ENCODE results near the gene ALG10. TPM values are rescaled to one million over a fixed set of nuclear protein-coding genes. Genes with fewer than 3 reads are reported as not detected.
"Not testable (repeated sequence)": the region's sequence is repeated elsewhere in the genome, so short reads cannot be mapped to it uniquely, and the experiment has no call there.

ALG10 gene
- total and polyA plus RNA-seq, 2 donors (not counting 3 experiments of a cell fraction or from before 2014, with no cell fraction given), result 6.3 to 13.2 TPM

GRCh38 chr12:34030591-34030990 lies 8.3 kb downstream of the ALG10 start:
- dilution Hi-C loops (cut with MboI; ENCODE audit: extremely low pct_ligation_motif_present, low sequenced_read_pairs), result no loop called here
- H3K4me3 ChIP-seq (replicated peaks in 1 of 3; ENCODE audit: insufficient read depth in 1 of 3, low read depth in 1 of 3, low read length in 3 of 3), result no peak overlapping the region
- ChIA-PET CTCF (no interaction called here), POLR2A (no interaction called here)
- H4K20me1 ChIP-seq (replicated peaks; ENCODE audit: control insufficient read depth, extremely low read depth, insufficient read depth, low read length), result no peaks in the 10 kb centered on the region
- no peak overlapping the region for H3K27ac ChIP-seq (ENCODE audit: insufficient read depth, low read depth, low read length)
- no peaks in the 10 kb centered on the region for H3K27me3 ChIP-seq (ENCODE audit: control insufficient read depth in 2 of 2, insufficient read depth in 2 of 2, low read length in 2 of 2)
- DNase-seq (ENCODE audit: low read depth, low spot score), result no peak
- H3K4me1 ChIP-seq (ENCODE audit: control insufficient read depth, extremely low read depth, insufficient read depth, low read length), result no peaks in the 10 kb centered on the region
- TF ChIP-seq MAX (IDR thresholded peaks at IDR 0.05; ENCODE audit: insufficient read depth, insufficient read length) (no peak), CTCF (IDR thresholded peaks at IDR 0.05; ENCODE audit: extremely low read depth in 1 of 2, insufficient read depth in 1 of 2, low read depth in 1 of 2, low read length in 2 of 2) (no peak)
- H3K79me2 ChIP-seq (ENCODE audit: control insufficient read depth, insufficient read depth, low read length), result no peaks in the 10 kb centered on the region
- no peak overlapping the region for H3K4me2 ChIP-seq (ENCODE audit: insufficient read depth, low read length)
- no peak overlapping the region for H2AFZ ChIP-seq (ENCODE audit: low read depth, low read length)
- BruUV-seq (replicated peaks), result no TSS peak
- no peak for FAIRE-seq
- no peaks in the 10 kb centered on the region for H3K36me3 ChIP-seq (ENCODE audit: control insufficient read depth in 2 of 2, extremely low read depth in 1 of 2, insufficient read depth in 2 of 2, low read length in 2 of 2)
- no peaks in the 10 kb centered on the region for H3K9me3 ChIP-seq (replicated peaks; ENCODE audit: control insufficient read depth, insufficient read depth, low read length)
- no peak overlapping the region for H3K9ac ChIP-seq (replicated peaks; ENCODE audit: extremely low read depth, insufficient read depth, low read length)
- no peaks in the 10 kb centered on the region for H3K9me1 ChIP-seq (replicated peaks; ENCODE audit: control insufficient read depth, extremely low read depth, insufficient read depth, low read length)
- intact Hi-C loops (cut with micrococcal nuclease), result no loop called here

GRCh38 chr12:34033628-34034296 lies 11.5 kb downstream of the ALG10 start:
- ChIA-PET CTCF (interaction anchor here (0.7 to 2.1 kb wide), 3 partner anchors 11 to 1278 kb away, joined by 3 to 5 read pairs (median 4); partner anchors contain the start of genes ALG10 and YARS2), POLR2A (no interaction called here)
- no TSS peak for BruUV-seq (replicated peaks)
- Histone ChIP-seq H4K20me1 (replicated peaks; ENCODE audit: control insufficient read depth, extremely low read depth, insufficient read depth, low read length) (no peaks in the 10 kb centered on the region), H2AFZ (ENCODE audit: low read depth, low read length) (no peak overlapping the region), H3K79me2 (ENCODE audit: control insufficient read depth, insufficient read depth, low read length) (no peaks in the 10 kb centered on the region), H3K9me3 (replicated peaks; ENCODE audit: control insufficient read depth, insufficient read depth, low read length) (no peaks in the 10 kb centered on the region), H3K9ac (replicated peaks; ENCODE audit: extremely low read depth, insufficient read depth, low read length) (no peak overlapping the region), H3K27me3 (ENCODE audit: control insufficient read depth in 2 of 2, insufficient read depth in 2 of 2, low read length in 2 of 2) (no peaks in the 10 kb centered on the region), H3K27ac (ENCODE audit: insufficient read depth, low read depth, low read length) (no peak overlapping the region), H3K4me2 (ENCODE audit: insufficient read depth, low read length) (no peak overlapping the region), H3K36me3 (ENCODE audit: control insufficient read depth in 2 of 2, extremely low read depth in 1 of 2, insufficient read depth in 2 of 2, low read length in 2 of 2) (no peaks in the 10 kb centered on the region), H3K4me1 (ENCODE audit: control insufficient read depth, extremely low read depth, insufficient read depth, low read length) (no peaks in the 10 kb centered on the region), H3K4me3 (replicated peaks in 1 of 3; ENCODE audit: insufficient read depth in 1 of 3, low read depth in 1 of 3, low read length in 3 of 3) (no peak overlapping the region), H3K9me1 (replicated peaks; ENCODE audit: control insufficient read depth, extremely low read depth, insufficient read depth, low read length) (no peaks in the 10 kb centered on the region)
- DNase-seq (ENCODE audit: low read depth, low spot score), result peak; percentile 35
- FAIRE-seq, result no peak
- TF ChIP-seq CTCF (IDR thresholded peaks at IDR 0.05; ENCODE audit: extremely low read depth in 1 of 2, insufficient read depth in 1 of 2, low read depth in 1 of 2, low read length in 2 of 2), result peak in 1 of 2 donors; percentile 16
- TF ChIP-seq POLR2AphosphoS5 (IDR thresholded peaks at IDR 0.05; ENCODE audit: insufficient read depth, low read depth, low read length), result no peak
- intact Hi-C loops (cut with micrococcal nuclease) (no loop called here), dilution Hi-C loops (cut with MboI; ENCODE audit: extremely low pct_ligation_motif_present, low sequenced_read_pairs) (no loop called here)

GRCh38 chr12:34038357-34038756 lies 16.1 kb downstream of the ALG10 start:
- H3K79me2 ChIP-seq (ENCODE audit: control insufficient read depth, insufficient read depth, low read length); H3K4me3 ChIP-seq (replicated peaks in 1 of 3; ENCODE audit: insufficient read depth in 1 of 3, low read depth in 1 of 3, low read length in 3 of 3); CTCF ChIA-PET; H2AFZ ChIP-seq (ENCODE audit: low read depth, low read length); H3K36me3 ChIP-seq (ENCODE audit: control insufficient read depth in 2 of 2, extremely low read depth in 1 of 2, insufficient read depth in 2 of 2, low read length in 2 of 2); dilution Hi-C loops (cut with MboI; ENCODE audit: extremely low pct_ligation_motif_present, low sequenced_read_pairs); H3K9me3 ChIP-seq (replicated peaks; ENCODE audit: control insufficient read depth, insufficient read depth, low read length); BruUV-seq (replicated peaks); H3K27me3 ChIP-seq (ENCODE audit: control insufficient read depth in 2 of 2, insufficient read depth in 2 of 2, low read length in 2 of 2); H3K4me1 ChIP-seq (ENCODE audit: control insufficient read depth, extremely low read depth, insufficient read depth, low read length); DNase-seq (ENCODE audit: low read depth, low spot score); POLR2A ChIA-PET; H3K4me2 ChIP-seq (ENCODE audit: insufficient read depth, low read length); FAIRE-seq; H3K27ac ChIP-seq (ENCODE audit: insufficient read depth, low read depth, low read length); H4K20me1 ChIP-seq (replicated peaks; ENCODE audit: control insufficient read depth, extremely low read depth, insufficient read depth, low read length); intact Hi-C loops (cut with micrococcal nuclease); H3K9ac ChIP-seq (replicated peaks; ENCODE audit: extremely low read depth, insufficient read depth, low read length); H3K9me1 ChIP-seq (replicated peaks; ENCODE audit: control insufficient read depth, extremely low read depth, insufficient read depth, low read length): not testable (repeated sequence)

All from endothelial cell of umbilical vein (primary cell).